Naive thymus-derived CD4-positive, alpha-beta T cell (primary cell): ENCODE results near the gene TMEM72. TPM values are rescaled to one million over a fixed set of nuclear protein-coding genes. Genes with fewer than 3 reads are reported as not detected.
A peak's percentile ranks its signal among the peaks of the same experiment; 100 is the strongest.

ENCODE experiments used
- ATAC-seq: fragments of 150-1000 bp; cut with Tn5 transposase; 2 replicates; pipeline ENCODE4 v1.10.0; 2021; ENCODE audit warnings: mild to moderate bottlenecking, moderate library complexity
- CTCF ChIA-PET: fragments of 350-600 bp; sonication (Branson Sonifier 250); formaldehyde crosslinking; loops from one replicate; lab custom pipeline; 2021; ENCODE audit warnings: antibody characterized with exemption; lab: Charles Lee
- POLR2A ChIA-PET: fragments of 350-600 bp; sonication (Branson Sonifier 250); formaldehyde crosslinking; loops from one replicate; lab custom pipeline; 2021; ENCODE audit warnings: antibody characterized with exemption, inconsistent platforms; lab: Charles Lee
- DNase-seq, 9 donors: peaks; one replicate each; pipeline versions ENCODE4 v3.0.0 to v3.0.0-alpha.2; 2020 to 2022; ENCODE audit warnings: mixed read lengths in 1 of 9
- H3K27ac ChIP-seq: one replicate; pipeline ENCODE4 v1.7.0; 2013; ENCODE audit warnings: mild to moderate bottlenecking, low read depth, low read length, moderate library complexity
- H3K27me3 ChIP-seq, 2 donors: one replicate each; pipeline ENCODE4 v1.7.0; 2013; ENCODE audit warnings: low read length in 2 of 2, mild to moderate bottlenecking in 2 of 2, moderate library complexity in 2 of 2; ENCODE audit not compliant: control insufficient read depth in 2 of 2, insufficient read depth in 2 of 2
- H3K36me3 ChIP-seq, 3 experiments: 1 replicate in 2 of 3; 2 replicates in 1 of 3; pipeline ENCODE4 v1.7.0; 2013; ENCODE audit warnings: low read length in 3 of 3, mild to moderate bottlenecking in 3 of 3, moderate library complexity in 1 of 3; ENCODE audit not compliant: insufficient read depth in 3 of 3, control insufficient read depth in 2 of 3
- H3K4me1 ChIP-seq, 2 donors: one replicate each; pipeline ENCODE4 v1.7.0; 2013; ENCODE audit warnings: low read length in 2 of 2, mild to moderate bottlenecking in 2 of 2, moderate library complexity in 1 of 2; ENCODE audit not compliant: control insufficient read depth in 2 of 2, insufficient read depth in 2 of 2
- H3K4me3 ChIP-seq: 2 replicates; pipeline ENCODE4 v1.7.0; 2013; ENCODE audit warnings: mild to moderate bottlenecking, low read length
- H3K9me3 ChIP-seq, 3 experiments: 1 replicate in 2 of 3; 2 replicates in 1 of 3; pipeline ENCODE4 v1.7.0; 2013; ENCODE audit warnings: low read length in 3 of 3; ENCODE audit not compliant: control insufficient read depth in 2 of 3
- H3K27ac Mint-ChIP-seq, 9 donors: one replicate each; pipeline ENCODE4 v1.8.0; 2020 to 2022; ENCODE audit warnings: mixed read lengths in 9 of 9, mild to moderate bottlenecking in 8 of 9, moderate library complexity in 5 of 9, inconsistent platforms in 2 of 9
- H3K27me3 Mint-ChIP-seq, 5 donors: one replicate each; pipeline ENCODE4 v1.8.0; 2021 to 2022; ENCODE audit warnings: mixed read lengths in 5 of 5, mild to moderate bottlenecking in 1 of 5
- H3K36me3 Mint-ChIP-seq, 5 donors: one replicate each; pipeline ENCODE4 v1.8.0; 2020 to 2022; ENCODE audit warnings: mixed read lengths in 5 of 5, mild to moderate bottlenecking in 3 of 5, inconsistent platforms in 1 of 5
- H3K4me1 Mint-ChIP-seq, 7 donors: one replicate each; pipeline ENCODE4 v1.8.0; 2020 to 2022; ENCODE audit warnings: mixed read lengths in 7 of 7, mild to moderate bottlenecking in 3 of 7, inconsistent platforms in 1 of 7
- H3K4me3 Mint-ChIP-seq, 10 donors: one replicate each; pipeline ENCODE4 v1.8.0; 2020 to 2022; ENCODE audit warnings: mild to moderate bottlenecking in 10 of 10, mixed read lengths in 10 of 10, moderate library complexity in 6 of 10, inconsistent platforms in 2 of 10
- H3K9me3 Mint-ChIP-seq, 11 donors: one replicate each; pipeline ENCODE4 v1.8.0; 2020 to 2022; ENCODE audit warnings: mixed read lengths in 11 of 11, mild to moderate bottlenecking in 4 of 11, inconsistent platforms in 1 of 11, moderate library complexity in 1 of 11
- intact Hi-C, 2 donors: fragments of 100-400 bp; cut with micrococcal nuclease; formaldehyde crosslinking; loops; one replicate each; pipeline ENCODE4 v1.15.1; 2023
- polyA plus RNA-seq, 2 donors: library from polyadenylated mRNA; unstranded; fragments of 300-500 nt; fragmentation: Illumina TruSeq; gene quantifications; one replicate each; pipeline ENCODE4 v1.2.3, GENCODE V29; 2021
- total RNA-seq, 6 experiments: library from RNA in 5 of 6; stranded (reverse) in 5 of 6; gene quantifications; 1 replicate in 5 of 6; 2 replicates in 1 of 6; pipeline ENCODE4 v1.2.3 and lab custom pipeline; 2021 to 2026

TMEM72 gene
- total and polyA plus RNA-seq, 7 experiments from 2014 or later: not detected

DNA sequence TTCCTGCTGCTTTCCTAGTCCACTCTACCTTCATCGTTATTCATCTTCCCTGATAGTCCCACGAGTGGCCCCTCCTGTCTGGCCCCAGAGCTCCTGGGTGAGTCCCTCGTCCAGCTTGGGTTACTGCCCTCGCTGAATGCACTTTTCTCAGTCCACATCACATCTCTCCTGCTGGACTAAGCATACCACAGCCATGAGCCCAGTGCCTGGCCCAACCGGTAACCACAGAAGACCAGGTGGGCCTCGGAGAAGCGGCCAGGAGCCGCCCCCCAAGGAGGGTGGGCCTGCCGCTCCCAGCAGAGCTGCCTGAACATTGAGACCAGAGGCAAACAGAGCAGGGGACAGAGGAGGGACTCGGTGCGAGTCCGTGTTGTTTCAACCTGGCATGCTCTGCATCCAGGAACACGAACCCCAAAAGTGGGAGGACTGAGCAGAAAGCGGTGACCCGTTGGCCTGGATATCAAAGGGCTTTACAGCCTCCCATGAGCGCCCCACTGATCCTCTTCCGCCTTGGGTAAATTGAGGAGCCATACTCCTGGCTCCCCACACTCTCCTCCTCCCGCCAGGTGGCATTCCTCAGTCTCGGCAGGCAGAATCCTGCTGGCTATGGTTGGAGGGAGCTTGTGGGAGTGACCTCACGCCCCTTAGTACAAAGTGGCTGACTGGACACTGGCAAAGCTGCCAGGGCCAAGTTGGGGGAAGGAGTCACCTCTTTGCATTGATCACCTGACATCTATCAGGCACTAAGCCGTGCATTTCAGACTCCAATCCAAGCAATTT, 13.3 kb downstream of the TMEM72 start:
- H3K36me3 ChIP-seq: no peaks in the 10 kb centered on the region
- intact Hi-C loops: loop anchor here in 1 of 2 donors (1.0 kb wide), 1 partner anchor 59 kb away; no protein-coding TSS in a partner anchor
- H3K9me3 ChIP-seq: no peaks in the 10 kb centered on the region
- H3K27me3 ChIP-seq: no peaks in the 10 kb centered on the region
- Mint-ChIP-seq H3K27me3 (peaks cover 0 to 9% (median 0%) of the 10 kb centered on the region in 5 donors), H3K36me3 (no peaks in the 10 kb centered on the region), H3K4me3 (no peak overlapping the region), H3K9me3 (no peaks in the 10 kb centered on the region), H3K27ac (no peak overlapping the region), H3K4me1 (no peaks in the 10 kb centered on the region)
- H3K4me3 ChIP-seq: no peak overlapping the region
- ChIA-PET POLR2A (no interaction called here), CTCF (interaction anchor here (0.5 to 1.7 kb wide), 3 partner anchors 46 to 66 kb away, joined by 3 to 6 read pairs (median 4); no protein-coding TSS in a partner anchor)
- ATAC-seq (no peak), DNase-seq (peak in 1 of 9 donors; percentile 16)
- H3K4me1 ChIP-seq: no peaks in the 10 kb centered on the region
- no peak overlapping the region for H3K27ac ChIP-seq

DNA sequence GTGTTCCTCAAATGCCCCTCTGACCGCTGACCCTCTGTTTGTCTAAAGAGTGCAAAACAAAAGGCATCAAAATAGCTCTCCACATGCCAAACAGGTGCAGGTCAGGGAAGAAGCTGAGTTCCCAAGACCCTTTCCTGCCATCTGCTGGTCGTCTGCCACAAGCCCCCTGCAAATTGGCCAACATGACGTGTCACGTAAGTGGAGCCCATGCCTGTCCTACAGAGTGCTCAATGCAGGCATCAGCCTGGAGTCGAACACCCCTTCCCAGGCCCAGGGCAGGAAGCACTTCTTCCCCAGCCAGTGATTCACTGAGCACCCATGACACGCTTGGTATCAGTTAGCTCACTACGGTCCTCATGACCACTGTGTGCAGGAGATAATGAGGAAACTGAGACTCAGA, 14.1 kb downstream of the TMEM72 start:
- POLR2A ChIA-PET: no interaction called here
- no peak overlapping the region for H3K4me3 Mint-ChIP-seq
- ATAC-seq (peak; percentile 47), DNase-seq (peak in 3 of 9 donors; percentile 16 to 29 (median 20))
- no peaks in the 10 kb centered on the region for H3K36me3 Mint-ChIP-seq
- no peaks in the 10 kb centered on the region for H3K4me1 Mint-ChIP-seq
- no peaks in the 10 kb centered on the region for H3K9me3 ChIP-seq
- H3K27me3 Mint-ChIP-seq: peaks cover 0 to 5% (median 0%) of the 10 kb centered on the region in 5 donors
- H3K9me3 Mint-ChIP-seq: no peaks in the 10 kb centered on the region
- no peaks in the 10 kb centered on the region for H3K36me3 ChIP-seq
- CTCF ChIA-PET: interaction anchor here (0.5 to 1.7 kb wide), 4 partner anchors 9 to 67 kb away, joined by 3 to 6 read pairs (median 4); no protein-coding TSS in a partner anchor
- intact Hi-C loops: loop anchor here in 1 of 2 donors (1.0 kb wide), 1 partner anchor 60 kb away; no protein-coding TSS in a partner anchor
- no peak overlapping the region for H3K27ac ChIP-seq
- H3K4me1 ChIP-seq: no peaks in the 10 kb centered on the region
- no peak overlapping the region for H3K4me3 ChIP-seq
- no peak overlapping the region for H3K27ac Mint-ChIP-seq
- no peaks in the 10 kb centered on the region for H3K27me3 ChIP-seq

DNA sequence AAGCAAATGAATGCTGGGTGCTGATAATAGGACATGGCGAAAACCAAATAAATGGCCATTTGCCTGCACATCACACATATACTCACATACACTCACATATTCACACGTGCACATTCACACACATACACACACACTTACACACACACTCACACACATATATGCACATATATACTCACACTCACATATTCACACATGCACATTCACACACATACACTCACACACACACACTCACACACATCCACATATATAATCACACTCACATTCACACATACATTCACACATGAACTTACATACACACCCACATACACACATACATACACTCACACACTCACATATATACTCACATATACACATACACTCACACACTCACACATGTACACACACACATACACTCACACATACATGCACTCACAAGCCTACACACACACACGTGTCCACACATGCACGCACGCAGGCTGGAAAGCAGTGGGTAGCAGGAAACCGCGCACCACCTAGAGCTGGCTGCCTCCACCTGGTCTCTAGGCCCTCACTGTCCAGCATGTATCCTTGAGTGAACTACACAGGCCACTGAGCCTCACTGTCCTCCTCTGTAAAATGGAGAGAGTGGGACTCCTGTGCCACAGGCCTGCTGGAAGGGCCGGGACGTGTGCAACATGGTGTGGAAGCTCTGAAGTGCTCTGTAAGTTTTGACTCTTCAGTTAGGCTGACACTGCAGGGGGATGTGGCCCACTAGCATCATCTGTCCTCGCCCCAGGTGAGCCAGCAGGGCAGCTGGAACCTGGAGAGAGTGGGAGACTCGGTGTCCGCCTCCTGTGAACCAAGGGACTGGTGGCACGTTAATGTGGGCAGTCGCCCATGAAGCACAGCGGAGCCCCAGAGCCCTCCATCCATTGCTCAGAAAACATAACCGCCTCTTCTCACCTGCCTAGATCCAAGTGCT, 14.9 kb downstream of the TMEM72 start:
- H3K4me3 ChIP-seq: no peak overlapping the region
- no peaks in the 10 kb centered on the region for H3K4me1 Mint-ChIP-seq
- no peak for ATAC-seq
- H3K27me3 ChIP-seq: no peaks in the 10 kb centered on the region
- peak in 1 of 9 donors; percentile 11 for DNase-seq
- no peak overlapping the region for H3K27ac ChIP-seq
- ChIA-PET POLR2A (no interaction called here), CTCF (interaction anchor here (0.9 kb wide), 1 partner anchor 8 kb away, joined by 3 read pairs; no protein-coding TSS in a partner anchor)
- no peaks in the 10 kb centered on the region for H3K4me1 ChIP-seq
- no peak overlapping the region for H3K27ac Mint-ChIP-seq
- H3K9me3 ChIP-seq: no peaks in the 10 kb centered on the region
- H3K9me3 Mint-ChIP-seq: no peaks in the 10 kb centered on the region
- H3K36me3 ChIP-seq: no peaks in the 10 kb centered on the region
- no peak overlapping the region for H3K4me3 Mint-ChIP-seq
- H3K27me3 Mint-ChIP-seq: peaks cover 0 to 2% (median 0%) of the 10 kb centered on the region in 5 donors
- H3K36me3 Mint-ChIP-seq: no peaks in the 10 kb centered on the region
- intact Hi-C loops: loop anchor here in 1 of 2 donors (1.0 kb wide), 1 partner anchor 61 kb away; no protein-coding TSS in a partner anchor

DNA sequence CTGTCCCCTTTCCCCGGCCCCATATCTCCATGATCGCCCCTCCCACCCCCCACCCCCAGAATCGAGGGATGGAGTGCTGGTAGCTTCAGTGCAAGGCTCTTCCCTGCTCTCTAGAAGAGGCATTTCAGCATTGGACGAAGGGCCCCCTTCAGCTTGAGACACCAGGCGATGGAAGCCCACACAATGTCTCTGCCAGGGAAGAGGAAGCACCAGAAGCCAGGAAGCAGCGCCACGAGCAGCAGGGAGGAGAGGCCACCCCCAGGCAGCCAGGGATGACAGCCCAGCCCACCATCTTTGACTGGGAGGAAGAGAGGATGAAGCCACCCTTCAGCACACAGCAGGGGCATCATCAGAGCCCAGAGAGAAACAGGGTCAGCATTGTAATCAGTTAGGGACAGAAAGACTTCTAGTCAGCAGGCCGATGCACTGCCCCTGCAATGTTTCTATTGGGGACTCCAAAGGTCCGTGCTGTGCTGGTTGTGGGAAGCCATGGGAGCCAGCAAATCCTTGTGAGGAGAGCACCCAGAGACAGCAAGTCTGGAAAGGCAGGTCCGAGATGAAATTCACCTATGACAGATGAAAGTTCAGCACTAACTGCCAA, 15.7 kb downstream of the TMEM72 start:
- H3K4me1 Mint-ChIP-seq: no peaks in the 10 kb centered on the region
- no peak overlapping the region for H3K27ac ChIP-seq
- ATAC-seq (no peak), DNase-seq (no peak)
- ChIA-PET CTCF (no interaction called here), POLR2A (no interaction called here)
- H3K27me3 ChIP-seq: no peaks in the 10 kb centered on the region
- H3K27ac Mint-ChIP-seq: no peak overlapping the region
- peaks cover 0 to 2% (median 0%) of the 10 kb centered on the region in 11 donors for H3K9me3 Mint-ChIP-seq
- H3K4me1 ChIP-seq: no peaks in the 10 kb centered on the region
- H3K4me3 Mint-ChIP-seq: no peak overlapping the region
- H3K36me3 ChIP-seq: no peaks in the 10 kb centered on the region
- no peaks in the 10 kb centered on the region for H3K9me3 ChIP-seq
- intact Hi-C loops: no loop called here
- H3K4me3 ChIP-seq: no peak overlapping the region
- H3K27me3 Mint-ChIP-seq: no peaks in the 10 kb centered on the region
- no peaks in the 10 kb centered on the region for H3K36me3 Mint-ChIP-seq

DNA sequence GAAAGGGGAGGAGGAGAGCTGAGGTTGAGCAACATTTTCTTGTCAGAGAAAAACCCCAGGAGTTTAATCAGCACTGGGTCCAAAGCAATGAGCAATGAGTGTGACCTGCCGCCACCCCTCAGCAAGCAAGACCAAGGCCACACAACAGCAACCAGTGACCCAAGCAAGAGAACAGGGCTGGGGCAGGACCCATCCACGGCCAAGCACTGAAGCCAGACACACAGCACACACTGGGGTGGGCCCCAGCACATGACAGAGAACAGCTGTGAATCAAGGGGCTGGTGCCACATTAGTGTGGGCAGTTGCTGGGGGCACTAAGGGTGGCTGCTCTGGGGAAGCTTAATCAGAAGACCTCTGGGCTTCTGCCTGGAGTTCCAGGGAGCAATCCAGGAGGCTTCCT, 16.2 kb downstream of the TMEM72 start:
- DNase-seq (no peak), ATAC-seq (peak; percentile 8)
- Histone ChIP-seq H3K27ac (no peak overlapping the region), H3K27me3 (no peaks in the 10 kb centered on the region), H3K36me3 (no peaks in the 10 kb centered on the region), H3K4me3 (no peak overlapping the region), H3K9me3 (no peaks in the 10 kb centered on the region), H3K4me1 (no peaks in the 10 kb centered on the region)
- H3K9me3 Mint-ChIP-seq: peaks cover 0 to 2% (median 0%) of the 10 kb centered on the region in 11 donors
- H3K4me3 Mint-ChIP-seq: no peak overlapping the region
- CTCF ChIA-PET: no interaction called here
- H3K4me1 Mint-ChIP-seq: no peaks in the 10 kb centered on the region
- no peak overlapping the region for H3K27ac Mint-ChIP-seq
- H3K36me3 Mint-ChIP-seq: no peaks in the 10 kb centered on the region
- POLR2A ChIA-PET: no interaction called here
- intact Hi-C loops: no loop called here
- H3K27me3 Mint-ChIP-seq: no peaks in the 10 kb centered on the region

DNA sequence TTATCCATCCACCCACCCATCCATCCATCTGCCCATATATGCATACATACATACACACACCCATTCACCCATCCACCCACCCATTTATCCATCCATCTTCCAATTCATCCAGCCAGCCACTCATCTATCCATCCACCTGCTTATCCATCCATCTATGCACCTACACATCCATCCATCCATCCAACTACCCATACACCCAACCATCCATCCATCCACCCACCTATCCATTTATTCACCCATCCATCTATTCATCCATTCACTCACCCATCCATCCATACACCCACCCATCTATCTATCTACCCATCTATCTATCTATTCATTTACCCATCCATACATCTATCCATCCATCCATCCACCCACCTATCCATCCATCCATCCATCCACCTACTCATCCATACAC, 17.3 kb downstream of the TMEM72 start:
- H3K9me3 ChIP-seq: no peaks in the 10 kb centered on the region
- peaks cover 0 to 4% of the 10 kb centered on the region in 2 donors for H3K4me1 ChIP-seq
- ATAC-seq (no peak), DNase-seq (no peak)
- Mint-ChIP-seq H3K4me1 (peaks cover 0 to 7% (median 0%) of the 10 kb centered on the region in 7 donors), H3K9me3 (peaks cover 0 to 2% (median 0%) of the 10 kb centered on the region in 11 donors), H3K36me3 (no peaks in the 10 kb centered on the region), H3K4me3 (no peak overlapping the region), H3K27ac (no peak overlapping the region), H3K27me3 (no peaks in the 10 kb centered on the region)
- H3K27ac ChIP-seq: no peak overlapping the region
- no peaks in the 10 kb centered on the region for H3K27me3 ChIP-seq
- CTCF ChIA-PET: interaction anchor here (0.7 kb wide), 1 partner anchor 40 kb away, joined by 3 read pairs; no protein-coding TSS in a partner anchor
- POLR2A ChIA-PET: no interaction called here
- H3K4me3 ChIP-seq: no peak overlapping the region
- no peaks in the 10 kb centered on the region for H3K36me3 ChIP-seq
- intact Hi-C loops: no loop called here
